Measurements from ENCODE around the gene BST1.
A peak's percentile ranks its signal among the peaks of the same experiment; 100 is the strongest.

The BST1 gene

GRCh38 chr4:15676899-15677298, 26.0 kb upstream of the BST1 start:
- DNase-seq = no peak

GRCh38 chr4:15677507-15677988, 25.3 kb upstream of the BST1 start:
- no peak for DNase-seq

DNA sequence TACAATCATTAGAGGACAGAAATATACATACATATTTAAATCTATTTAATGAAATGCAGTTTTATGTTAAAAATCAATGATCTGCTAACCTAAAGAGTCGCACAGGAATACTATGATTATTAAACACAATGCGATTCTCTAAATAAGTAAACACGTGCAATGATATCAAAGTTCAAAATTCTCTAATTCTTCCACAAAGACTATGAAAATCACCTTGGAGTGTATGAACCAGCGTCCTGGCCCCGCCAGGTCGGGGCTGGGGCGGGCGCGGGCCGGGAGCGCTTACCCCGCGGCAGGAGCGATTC, 21.8 kb upstream of the BST1 start:
- no peak for DNase-seq

DNA sequence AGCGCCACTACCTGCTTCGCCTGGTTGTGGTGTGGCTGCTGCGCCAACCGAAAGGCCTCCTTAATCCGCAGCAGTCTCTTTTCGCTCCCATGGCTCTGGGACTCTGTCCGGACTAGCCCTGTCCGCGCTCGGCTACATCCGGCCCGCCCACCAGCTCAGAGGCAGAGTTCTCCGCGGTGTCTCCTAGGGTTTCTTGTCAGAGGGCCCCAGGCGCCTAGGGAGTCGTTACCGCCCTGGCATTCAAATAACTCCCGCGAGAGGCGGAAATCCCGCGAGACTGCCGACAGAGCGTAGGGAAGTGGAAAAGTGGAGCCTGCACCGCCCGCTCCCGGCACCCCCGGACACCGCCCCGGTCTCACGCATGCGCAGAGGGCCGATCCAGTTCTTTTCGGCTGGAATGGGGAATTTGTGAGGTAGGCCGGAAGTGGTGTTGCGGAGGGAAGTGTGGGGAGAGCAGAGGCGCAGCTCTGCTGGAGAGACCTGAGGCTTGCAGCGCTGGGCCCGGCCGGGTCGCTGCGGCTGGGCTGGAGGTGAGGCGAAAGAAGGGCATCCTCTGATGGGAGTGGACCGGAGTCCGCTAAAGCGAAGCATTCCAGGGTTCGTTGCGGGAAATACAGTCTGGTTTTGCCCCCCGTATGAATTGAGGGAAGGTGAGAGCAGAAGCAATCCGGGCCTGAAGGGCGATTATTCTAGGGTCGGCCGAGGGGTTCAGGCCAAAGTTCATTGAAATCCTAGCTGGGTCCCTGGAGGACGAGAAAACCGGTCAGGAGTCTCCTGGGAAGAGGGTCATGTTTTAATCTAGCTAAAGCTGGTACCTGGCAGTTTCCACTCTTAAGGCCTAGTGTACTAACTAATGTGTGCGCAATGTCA, 21.3 kb upstream of the BST1 start, which contains the start of gene FAM200B:
Gene FAM200B, plus strand, starts transcription at position 456 of the 870 bp plus-strand sequence. CDS start 5,151 bp downstream, outside the sequence.
- DNase-seq = peak; percentile 99

- no peak for DNase-seq
Observed at GRCh38 chr4:15682242-15683142, 20.4 kb upstream of the BST1 start.

- no peak for DNase-seq
Observed at GRCh38 chr4:15683143-15683495, 19.7 kb upstream of the BST1 start.

- no peak for DNase-seq
Observed at GRCh38 chr4:15684498-15684897, 18.4 kb upstream of the BST1 start.

DNA sequence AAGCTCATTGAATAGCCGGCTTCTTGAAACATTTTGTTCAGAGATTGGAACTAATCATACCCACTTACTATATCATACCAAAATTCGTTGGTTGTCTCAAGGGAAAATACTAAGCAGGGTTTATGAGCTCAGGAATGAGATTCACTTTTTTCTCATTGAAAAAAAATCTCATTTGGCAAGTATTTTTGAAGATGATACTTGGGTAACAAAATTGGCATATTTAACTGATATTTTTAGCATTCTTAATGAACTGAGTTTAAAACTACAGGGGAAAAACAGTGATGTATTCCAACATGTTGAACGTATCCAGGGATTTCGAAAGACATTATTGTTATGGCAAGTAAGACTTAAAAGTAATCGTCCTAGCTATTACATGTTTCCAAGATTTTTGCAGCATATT, 14.8 kb upstream of the BST1 start:
- DNase-seq = no peak

- DNase-seq = no peak
Observed at GRCh38 chr4:15689540-15689939, 13.3 kb upstream of the BST1 start.

GRCh38 chr4:15690020-15690809, 12.7 kb upstream of the BST1 start:
- DNase-seq = no peak

DNA sequence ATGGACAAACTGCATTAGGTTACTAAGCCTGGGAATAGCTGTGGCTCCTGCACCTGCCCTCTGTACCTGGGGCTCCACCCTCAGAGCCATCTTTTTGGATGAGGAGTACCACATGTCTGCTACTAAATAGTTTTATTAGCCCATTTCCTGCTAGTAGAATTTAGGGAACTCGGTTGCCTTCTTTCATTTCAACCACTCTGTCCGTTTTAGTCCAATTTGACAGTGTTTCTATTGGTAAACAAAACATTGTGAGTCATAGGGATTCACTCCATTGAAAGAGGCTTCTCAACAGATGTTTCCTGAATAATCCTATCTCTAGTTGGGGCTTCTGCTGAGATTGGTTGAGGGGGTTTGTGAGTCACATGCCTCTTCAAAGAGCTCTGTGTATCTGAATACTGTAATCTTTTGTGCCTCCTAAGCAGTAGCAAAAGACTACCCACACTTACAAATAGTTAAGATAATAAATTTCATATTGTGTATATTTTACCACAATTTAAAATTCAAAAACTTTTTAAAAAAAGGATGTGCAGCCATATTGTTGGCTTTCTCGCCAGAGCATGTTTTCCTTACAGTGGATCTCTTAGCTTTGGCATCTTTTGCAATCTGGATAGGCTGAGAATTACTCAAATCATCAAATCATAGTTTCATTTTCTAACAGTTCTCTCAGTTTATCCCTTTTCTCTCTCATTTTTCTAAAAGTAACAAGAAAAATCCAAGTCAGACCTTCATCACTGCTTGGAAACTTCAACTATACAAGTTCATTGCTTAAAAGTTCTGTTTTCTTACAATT, 11.3 kb upstream of the BST1 start:
- DNase-seq = no peak

DNA sequence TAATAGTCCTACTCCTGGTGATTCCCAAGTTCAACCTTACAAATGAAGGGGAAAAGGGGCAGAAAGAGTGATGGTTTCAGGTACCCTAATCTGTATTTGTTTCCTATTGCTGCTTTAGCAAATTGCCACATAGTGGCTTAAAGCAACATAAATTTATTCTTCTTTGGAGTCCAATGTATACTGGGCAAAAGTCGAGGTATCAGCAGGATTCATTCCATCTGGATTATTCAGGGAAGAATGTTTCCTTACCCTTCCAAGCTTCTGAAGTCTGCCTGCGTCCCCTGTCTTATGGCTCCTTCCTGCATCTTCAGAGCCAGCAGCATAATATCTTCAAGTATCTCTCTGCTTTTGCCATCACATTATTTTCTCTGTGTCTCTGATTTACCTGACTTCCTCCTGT, 10.3 kb upstream of the BST1 start:
- DNase-seq = no peak

- DNase-seq = no peak
Observed at GRCh38 chr4:15694431-15694830, 8.4 kb upstream of the BST1 start.

DNA sequence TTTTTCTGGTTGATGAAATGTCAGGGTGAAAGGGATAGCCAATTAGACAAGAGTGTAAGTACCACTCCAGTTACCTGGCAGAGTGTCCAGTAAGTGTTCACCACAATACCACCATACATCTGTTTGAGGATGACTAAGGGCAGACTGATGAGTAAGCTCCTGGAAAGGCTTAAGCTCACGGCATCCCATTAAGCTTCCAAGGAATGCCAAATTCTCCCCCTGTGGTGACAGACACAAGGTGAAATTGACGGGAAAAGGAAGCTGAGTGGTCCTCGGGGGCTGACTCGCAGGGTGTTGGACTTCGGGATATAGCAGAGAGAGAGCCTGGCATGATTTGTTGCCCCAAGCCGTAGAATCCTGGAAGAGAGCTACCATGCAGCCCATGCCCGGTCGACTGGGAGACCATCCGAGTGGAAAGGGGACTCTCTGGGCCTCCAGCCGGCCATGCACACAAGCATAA, 7.6 kb upstream of the BST1 start:
- no peak for DNase-seq

DNA sequence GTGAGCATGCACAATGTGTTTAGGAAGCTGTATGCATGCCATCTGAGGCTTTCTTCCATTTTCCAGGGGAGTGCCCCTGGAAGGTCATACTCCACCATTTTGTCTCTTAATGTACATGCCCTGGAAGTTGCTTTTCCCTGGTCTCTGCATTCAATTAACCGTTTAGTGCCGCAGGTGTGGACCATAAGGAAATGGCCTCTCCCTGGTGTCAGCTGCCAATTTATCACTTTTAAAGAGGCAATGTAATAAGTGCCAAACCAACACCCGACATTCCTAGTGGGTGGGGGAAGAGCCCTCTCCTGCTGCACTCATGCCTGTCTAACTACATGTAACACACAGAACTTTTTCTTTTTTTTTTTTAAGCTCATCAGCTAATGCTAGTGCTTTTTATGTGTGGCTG, 7.1 kb upstream of the BST1 start:
- no peak for DNase-seq

DNA sequence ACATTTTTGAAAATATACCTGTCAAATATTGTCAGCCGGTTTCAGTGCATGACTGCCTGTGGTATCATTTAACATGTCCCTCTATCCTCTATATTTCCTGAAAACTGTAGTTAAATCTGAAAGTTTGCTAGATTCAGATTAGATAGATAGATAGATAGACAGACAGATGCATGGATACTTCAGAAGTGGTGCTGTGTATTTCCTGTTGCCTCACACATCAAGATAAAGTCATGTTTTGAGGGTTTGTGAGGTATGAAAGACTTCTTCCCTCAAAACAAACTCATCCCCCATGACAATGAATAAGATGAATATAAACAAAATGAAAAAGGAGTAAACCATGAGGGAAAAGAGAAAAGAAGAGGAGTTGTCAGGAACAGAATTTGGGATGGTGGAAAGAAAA, 6.0 kb upstream of the BST1 start:
- no peak for DNase-seq

GRCh38 chr4:15703439-15703838, 574 bp downstream of the BST1 start:
- no peak for DNase-seq

DNA sequence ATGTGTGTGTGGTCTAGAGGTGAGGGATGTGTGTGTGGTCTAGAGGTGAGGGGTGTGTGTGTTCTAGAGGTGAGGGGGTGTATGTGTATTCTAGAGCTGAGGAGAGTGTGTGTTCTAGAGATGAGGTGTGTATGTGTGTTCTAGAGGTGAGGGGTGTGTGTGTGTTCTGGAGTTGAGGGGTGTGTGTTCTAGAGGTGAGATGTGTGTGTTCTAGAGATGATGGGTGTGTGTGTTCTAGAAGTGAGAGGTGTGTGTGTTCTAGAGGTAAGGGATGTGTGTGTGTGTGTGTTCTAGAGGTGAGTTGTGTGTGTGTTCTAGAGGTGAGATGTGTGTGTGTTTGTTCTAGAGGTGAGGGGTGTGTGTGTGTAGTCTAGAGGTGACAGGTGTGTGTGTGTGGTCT, 1.3 kb downstream of the BST1 start:
- DNase-seq = no peak

DNA sequence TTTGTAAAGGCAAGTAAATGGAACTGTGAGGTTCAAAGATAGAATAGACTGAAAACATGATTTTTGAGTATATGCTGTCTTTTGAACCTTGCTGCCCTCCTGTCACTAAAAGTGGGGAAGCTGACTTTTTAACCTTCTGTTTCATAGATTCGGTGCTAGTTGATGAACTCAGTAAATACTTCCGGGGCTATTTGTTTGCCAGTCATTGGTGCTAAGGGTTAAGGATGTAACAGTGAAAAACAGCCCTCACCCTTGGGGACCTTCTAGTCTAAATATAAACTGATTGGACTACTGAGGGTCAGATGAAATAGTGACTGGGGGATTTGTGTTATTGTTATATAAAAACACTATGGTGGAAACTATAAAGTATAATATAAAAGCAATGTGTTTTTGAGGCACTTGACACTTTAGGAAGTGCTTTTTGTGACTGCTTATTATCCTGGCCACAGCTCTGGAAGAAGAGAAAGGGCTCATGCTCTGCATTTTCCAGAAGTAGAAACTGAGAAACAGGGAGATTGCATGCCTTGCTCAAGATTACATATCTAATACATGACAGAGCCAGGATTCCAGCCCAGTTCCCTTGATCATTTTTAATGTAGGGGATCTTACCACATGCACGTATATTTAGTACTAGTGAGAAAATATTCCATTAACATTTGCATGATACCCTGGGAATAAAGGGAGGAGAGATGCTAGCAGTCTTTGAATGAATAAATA, 3.9 kb downstream of the BST1 start:
- no peak for DNase-seq

DNA sequence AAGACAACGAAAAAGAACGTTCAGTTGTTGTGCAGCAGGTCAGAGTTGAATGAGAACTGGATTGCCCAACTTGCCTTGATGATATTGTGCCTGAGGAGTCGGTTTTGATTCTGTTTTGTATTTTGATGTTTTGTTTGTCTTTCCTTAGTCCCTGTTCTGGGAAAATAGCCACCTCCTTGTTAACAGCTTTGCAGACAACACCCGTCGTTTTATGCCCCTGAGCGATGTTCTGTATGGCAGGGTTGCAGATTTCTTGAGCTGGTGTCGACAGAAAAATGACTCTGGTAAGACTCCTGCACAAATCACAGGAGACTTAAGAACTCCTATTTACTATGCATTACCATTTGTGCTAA, 4.5 kb downstream of the BST1 start:
- DNase-seq = no peak

- no peak for DNase-seq
Observed at GRCh38 chr4:15711762-15712161, 8.9 kb downstream of the BST1 start.

- no peak for DNase-seq
Observed at GRCh38 chr4:15712214-15712613, 9.3 kb downstream of the BST1 start.
